Progenitor cell of endocrine pancreas (in vitro differentiated cells): ENCODE data around the gene TCERG1L. TPM values are rescaled to one million over a fixed set of nuclear protein-coding genes. Genes with fewer than 3 reads are reported as not detected.

Source experiments
- DNase-seq: peaks from one replicate; pipeline ENCODE4 v3.0.0; 2021; ENCODE audit warnings: low spot score; ENCODE audit not compliant: unreplicated experiment
- H3K27ac Mint-ChIP-seq: 2 replicates; pipeline ENCODE4 v1.8.0; 2021; ENCODE audit warnings: mild to moderate bottlenecking, moderate library complexity, mixed read lengths
- H3K27me3 Mint-ChIP-seq: 2 replicates; pipeline ENCODE4 v1.8.0; 2021; ENCODE audit warnings: mixed read lengths
- H3K36me3 Mint-ChIP-seq: 2 replicates; pipeline ENCODE4 v1.8.0; 2022; ENCODE audit warnings: mixed read lengths; ENCODE audit not compliant: insufficient read depth
- H3K4me1 Mint-ChIP-seq: 2 replicates; pipeline ENCODE4 v1.8.0; 2021; ENCODE audit warnings: low read depth, mixed read lengths
- H3K4me3 Mint-ChIP-seq: 2 replicates; pipeline ENCODE4 v1.8.0; 2021; ENCODE audit warnings: low read depth, mild to moderate bottlenecking, moderate library complexity, mixed read lengths
- H3K9me3 Mint-ChIP-seq: 2 replicates; pipeline ENCODE4 v1.8.0; 2021; ENCODE audit warnings: low read depth, mixed read lengths
- total RNA-seq: library from RNA; stranded (reverse); gene quantifications from 2 replicates; pipeline ENCODE4 v1.2.1, GENCODE V29; 2021
- TF ChIP-seq, protein P1 (sequence below): fragments of 200-600 bp; sonication (generic); IDR thresholded peaks from one replicate; pipeline ENCODE4 v1.5.0; 2021; ENCODE audit warnings: antibody characterized with exemption, mild to moderate bottlenecking; ENCODE audit not compliant: unreplicated experiment

TCERG1L gene
- total RNA-seq, 1 donor from 2014 or later, result 0.53 TPM

DNA sequence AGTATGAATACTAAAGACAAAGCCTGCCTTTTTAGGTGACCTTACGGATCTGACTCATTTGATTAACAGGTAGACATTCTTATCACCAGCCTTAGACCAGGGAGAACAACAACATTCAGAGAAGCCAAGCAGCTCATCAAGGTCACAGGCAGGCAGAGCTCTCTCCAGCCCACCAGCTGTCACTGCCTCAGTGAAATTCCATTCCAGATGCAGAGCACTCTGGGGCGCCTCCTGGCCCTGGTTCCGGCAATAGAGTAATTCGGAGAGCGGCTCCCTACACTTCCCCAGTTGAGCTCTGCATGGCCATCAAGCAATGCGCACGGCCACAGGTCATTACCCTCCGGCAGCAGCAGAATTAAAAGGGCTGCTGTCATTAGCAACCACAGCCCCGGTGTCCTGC is 164.7 kb downstream of the TCERG1L start:
- peaks cover 43% of the 10 kb centered on the region for H3K27me3 Mint-ChIP-seq
- TF ChIP-seq, protein P1, sequence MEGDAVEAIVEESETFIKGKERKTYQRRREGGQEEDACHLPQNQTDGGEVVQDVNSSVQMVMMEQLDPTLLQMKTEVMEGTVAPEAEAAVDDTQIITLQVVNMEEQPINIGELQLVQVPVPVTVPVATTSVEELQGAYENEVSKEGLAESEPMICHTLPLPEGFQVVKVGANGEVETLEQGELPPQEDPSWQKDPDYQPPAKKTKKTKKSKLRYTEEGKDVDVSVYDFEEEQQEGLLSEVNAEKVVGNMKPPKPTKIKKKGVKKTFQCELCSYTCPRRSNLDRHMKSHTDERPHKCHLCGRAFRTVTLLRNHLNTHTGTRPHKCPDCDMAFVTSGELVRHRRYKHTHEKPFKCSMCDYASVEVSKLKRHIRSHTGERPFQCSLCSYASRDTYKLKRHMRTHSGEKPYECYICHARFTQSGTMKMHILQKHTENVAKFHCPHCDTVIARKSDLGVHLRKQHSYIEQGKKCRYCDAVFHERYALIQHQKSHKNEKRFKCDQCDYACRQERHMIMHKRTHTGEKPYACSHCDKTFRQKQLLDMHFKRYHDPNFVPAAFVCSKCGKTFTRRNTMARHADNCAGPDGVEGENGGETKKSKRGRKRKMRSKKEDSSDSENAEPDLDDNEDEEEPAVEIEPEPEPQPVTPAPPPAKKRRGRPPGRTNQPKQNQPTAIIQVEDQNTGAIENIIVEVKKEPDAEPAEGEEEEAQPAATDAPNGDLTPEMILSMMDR, result no peak
- H3K9me3 Mint-ChIP-seq, result peaks cover 3% of the 10 kb centered on the region
- H3K36me3 Mint-ChIP-seq, result no peaks in the 10 kb centered on the region
- H3K4me3 Mint-ChIP-seq, result no peak overlapping the region
- DNase-seq, result no peak
- peaks cover 17% of the 10 kb centered on the region for H3K4me1 Mint-ChIP-seq
- H3K27ac Mint-ChIP-seq, result no peak overlapping the region

DNA sequence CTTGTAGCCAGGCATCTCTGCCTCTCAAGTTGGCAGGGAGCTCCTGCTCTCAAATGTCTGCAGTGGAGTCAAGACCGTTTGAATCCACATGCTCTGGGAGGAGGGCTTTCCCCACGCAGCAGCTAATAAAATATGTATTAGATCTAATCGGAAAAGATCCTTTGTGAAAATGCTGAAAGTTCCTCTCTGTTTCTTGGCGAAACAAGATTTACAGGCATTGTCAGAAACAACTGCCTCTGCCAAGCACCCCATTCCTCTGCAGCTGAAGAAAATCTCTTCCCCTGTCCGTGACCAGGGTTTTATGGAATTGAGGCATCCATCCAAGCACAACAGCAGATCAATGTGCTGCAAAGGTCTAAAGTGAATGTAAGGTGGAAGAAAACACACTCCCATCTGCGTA is 165.8 kb downstream of the TCERG1L start:
- H3K9me3 Mint-ChIP-seq, result no peaks in the 10 kb centered on the region

DNA sequence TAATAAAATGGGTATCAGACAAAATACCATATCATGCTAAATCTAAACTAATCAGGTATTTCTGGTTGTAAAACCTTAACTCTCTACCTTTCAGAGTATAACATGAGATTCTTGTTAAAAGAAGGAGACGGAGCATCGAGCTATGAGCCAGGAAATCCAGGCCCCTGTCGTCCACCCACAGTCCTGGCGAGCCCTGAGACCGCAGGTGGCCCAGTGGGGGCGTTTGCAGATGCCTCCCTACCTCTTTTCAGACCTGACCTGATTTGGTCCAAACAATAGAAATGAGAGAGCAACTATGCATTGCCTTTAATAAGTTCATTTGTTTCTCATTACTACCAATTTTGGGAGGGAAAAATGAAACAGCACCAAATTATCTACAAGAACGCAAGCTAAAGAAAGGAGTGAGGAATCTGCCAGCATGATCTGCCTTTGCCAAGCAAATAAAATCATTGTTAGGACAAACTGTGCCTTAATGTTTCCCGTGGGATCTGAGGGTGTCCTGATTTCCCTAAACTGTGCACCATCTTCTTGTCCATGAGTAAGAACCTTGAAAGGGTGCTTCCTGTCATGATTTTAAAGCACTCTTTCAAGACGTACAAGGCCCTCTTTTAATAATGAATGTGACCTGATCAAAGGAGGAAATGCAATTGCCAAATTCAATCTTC is 166.7 kb downstream of the TCERG1L start:
- H3K4me3 Mint-ChIP-seq, result no peak overlapping the region
- H3K36me3 Mint-ChIP-seq, result no peaks in the 10 kb centered on the region
- H3K9me3 Mint-ChIP-seq, result no peaks in the 10 kb centered on the region
- H3K27me3 Mint-ChIP-seq, result peaks cover 58% of the 10 kb centered on the region
- TF ChIP-seq, protein P1, result no peak
- no peak for DNase-seq
- peaks cover 17% of the 10 kb centered on the region for H3K4me1 Mint-ChIP-seq
- no peak overlapping the region for H3K27ac Mint-ChIP-seq

More for the DNA sequence above, 165.8 kb downstream of the TCERG1L start:
- no peak overlapping the region for H3K27ac Mint-ChIP-seq
- H3K36me3 Mint-ChIP-seq, result no peaks in the 10 kb centered on the region
- H3K27me3 Mint-ChIP-seq, result peaks cover 53% of the 10 kb centered on the region
- no peak overlapping the region for H3K4me3 Mint-ChIP-seq
- H3K4me1 Mint-ChIP-seq, result peaks cover 17% of the 10 kb centered on the region
- DNase-seq, result no peak
- TF ChIP-seq, protein P1, result no peak

DNA sequence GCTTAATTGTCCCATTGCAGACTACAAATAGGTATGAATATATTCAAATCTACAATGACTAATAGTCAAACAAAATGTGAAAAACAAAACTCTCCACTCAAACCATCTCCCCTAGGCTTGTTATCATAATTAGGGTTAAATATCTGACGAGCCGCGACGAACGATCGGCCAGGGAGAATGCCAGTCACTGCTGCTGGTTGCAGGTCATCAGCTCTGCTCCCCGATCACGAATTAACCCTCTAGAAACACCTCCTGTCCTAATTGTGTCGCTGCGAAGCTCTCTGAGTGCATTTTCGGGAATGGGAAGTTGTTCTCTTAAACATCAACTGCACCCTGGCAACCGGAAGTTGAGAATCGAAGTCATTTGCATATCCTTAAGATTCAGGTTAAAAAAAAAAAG is 167.3 kb downstream of the TCERG1L start:
- H3K36me3 Mint-ChIP-seq, result no peaks in the 10 kb centered on the region
- H3K4me1 Mint-ChIP-seq, result peaks cover 17% of the 10 kb centered on the region
- H3K9me3 Mint-ChIP-seq, result no peaks in the 10 kb centered on the region
- TF ChIP-seq, protein P1, result no peak
- no peak overlapping the region for H3K27ac Mint-ChIP-seq
- DNase-seq, result no peak
- H3K4me3 Mint-ChIP-seq, result no peak overlapping the region
- H3K27me3 Mint-ChIP-seq, result peaks cover 65% of the 10 kb centered on the region

DNA sequence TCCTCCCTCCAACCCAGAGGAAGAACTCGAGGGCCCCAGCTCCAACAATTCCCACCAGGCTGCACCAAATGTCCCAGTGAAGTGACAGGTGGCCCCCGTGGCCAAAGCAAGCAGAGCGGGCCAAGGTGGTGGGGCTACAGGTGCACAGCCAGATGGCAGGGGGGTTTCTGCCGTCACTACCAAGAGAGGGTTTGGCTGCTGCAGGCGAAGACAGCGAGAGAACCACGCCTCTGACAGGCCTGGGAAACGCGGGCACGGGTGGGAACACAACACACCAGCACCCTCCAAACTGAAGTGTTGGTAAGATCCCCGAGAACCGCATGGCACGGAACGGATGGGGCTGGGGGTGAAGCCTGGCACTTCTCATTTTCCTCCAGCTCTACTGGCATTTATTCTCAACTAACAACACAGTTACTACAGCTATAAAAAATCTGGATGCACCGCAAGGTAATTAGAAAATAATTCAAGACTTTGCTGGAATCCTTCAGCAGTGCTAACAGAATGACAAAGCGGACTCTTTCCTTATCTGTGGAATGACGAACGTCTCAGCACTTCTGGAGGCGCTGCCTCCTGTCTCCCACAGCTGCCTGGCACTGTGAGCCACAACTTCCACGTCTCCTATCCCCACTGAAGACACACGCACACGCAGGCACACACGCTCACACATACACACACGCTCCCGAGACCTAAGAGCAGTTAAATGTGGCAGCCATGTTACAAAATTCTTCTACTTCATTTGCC is 167.9 kb downstream of the TCERG1L start:
- Mint-ChIP-seq H3K4me1 (peaks cover 17% of the 10 kb centered on the region), H3K36me3 (no peaks in the 10 kb centered on the region), H3K4me3 (no peak overlapping the region), H3K9me3 (no peaks in the 10 kb centered on the region), H3K27ac (no peak overlapping the region), H3K27me3 (peaks cover 71% of the 10 kb centered on the region)
- no peak for DNase-seq
- TF ChIP-seq, protein P1, result no peak
